PC-9 (cell line): ENCODE data around the gene TEX53. TPM values are rescaled to one million over a fixed set of nuclear protein-coding genes. Genes with fewer than 3 reads are reported as not detected.
A peak's percentile ranks its signal among the peaks of the same experiment; 100 is the strongest.

Source experiments
- BruUV-seq: library from RNA; stranded (reverse); fragments of 400-500 nt; replicated peaks from 2 replicates; lab custom pipeline; 2021; lab: Mats Ljungman, UMichigan
- CTCF ChIA-PET: fragments of 300-600 bp; sonication (Branson Sonifier 250); formaldehyde crosslinking; loops from one replicate; lab custom pipeline; 2022; ENCODE audit warnings: antibody characterized with exemption; lab: Charles Lee
- POLR2A ChIA-PET: fragments of 300-600 bp; sonication (Branson Sonifier 250); formaldehyde crosslinking; loops from one replicate; lab custom pipeline; 2022; ENCODE audit warnings: antibody characterized with exemption; ENCODE audit not compliant: unreplicated experiment; lab: Charles Lee
- DNase-seq, 2 experiments: peaks; one replicate each; pipeline versions ENCODE4 v3.0.0 to v3.0.0-alpha.2; 2015 to 2022; ENCODE audit warnings: mixed read lengths in 1 of 2
- H2AFZ ChIP-seq: fragments of 200-600 bp; sonication (generic); 2 replicates; pipeline ENCODE4 v1.8.1; 2017; ENCODE audit warnings: antibody characterized with exemption
- H3F3A ChIP-seq: fragments of 200-600 bp; sonication (generic); 2 replicates; pipeline ENCODE4 v1.8.1; 2017; ENCODE audit warnings: antibody characterized with exemption, mild to moderate bottlenecking, low read depth; ENCODE audit not compliant: insufficient read depth
- H3K27ac ChIP-seq: fragments of 200-600 bp; sonication (generic); 2 replicates; pipeline ENCODE4 v1.6.1; 2016; ENCODE audit warnings: mixed run types
- H3K27me3 ChIP-seq: fragments of 200-600 bp; sonication (generic); 2 replicates; pipeline ENCODE4 v1.6.1; 2016; ENCODE audit warnings: low read depth, mixed run types; ENCODE audit not compliant: insufficient read depth
- H3K36me3 ChIP-seq: fragments of 200-600 bp; sonication (generic); 2 replicates; pipeline ENCODE4 v1.6.1; 2016; ENCODE audit warnings: low read depth, mixed run types
- H3K4me1 ChIP-seq: fragments of 200-600 bp; sonication (generic); replicated peaks from 2 replicates; pipeline ENCODE4 v1.6.1; 2016; ENCODE audit warnings: mixed run types; ENCODE audit not compliant: insufficient read depth
- H3K4me2 ChIP-seq: fragments of 200-600 bp; sonication (generic); 2 replicates; pipeline ENCODE4 v1.6.1; 2017; ENCODE audit warnings: mixed run types
- H3K4me3 ChIP-seq: fragments of 200-600 bp; sonication (generic); 2 replicates; pipeline ENCODE4 v1.6.1; 2016; ENCODE audit warnings: mixed run types
- H3K79me2 ChIP-seq: fragments of 200-600 bp; sonication (generic); 2 replicates; pipeline ENCODE4 v1.6.1; 2017; ENCODE audit warnings: low read depth, mixed run types
- H3K9me2 ChIP-seq: fragments of 200-600 bp; sonication (generic); 2 replicates; pipeline ENCODE4 v1.8.1; 2017; ENCODE audit warnings: mild to moderate bottlenecking; ENCODE audit not compliant: insufficient read depth
- H3K9me3 ChIP-seq: fragments of 200-600 bp; sonication (generic); 2 replicates; pipeline ENCODE4 v1.8.1; 2016; ENCODE audit warnings: low read depth; ENCODE audit not compliant: insufficient read depth
- H4K20me1 ChIP-seq: fragments of 200-600 bp; sonication (generic); 2 replicates; pipeline ENCODE4 v1.8.1; 2017; ENCODE audit not compliant: insufficient read depth
- EZH2 ChIP-seq: fragments of 200-600 bp; sonication (generic); IDR thresholded peaks from 2 replicates; pipeline ENCODE4 v1.8.0; 2017; ENCODE audit warnings: antibody characterized with exemption, low read depth
- intact Hi-C: fragments of 100-400 bp; cut with micrococcal nuclease; formaldehyde crosslinking; loops from one replicate; pipeline ENCODE4 v1.10.0; 2022; ENCODE audit not compliant: unreplicated experiment
- total RNA-seq: library from RNA; stranded (reverse); gene quantifications from 2 replicates; pipeline ENCODE4 v1.2.3, GENCODE V29; 2021
- TF ChIP-seq, protein P1 (sequence below): fragments of 200-600 bp; sonication (generic); conservative IDR thresholded peaks from 2 replicates; pipeline ENCODE4 v1.6.1; 2017; ENCODE audit warnings: mixed run types, antibody characterized with exemption, mild to moderate bottlenecking, moderate library complexity

TEX53 gene
- total RNA-seq, 1 experiment from 2014 or later: not detected

DNA sequence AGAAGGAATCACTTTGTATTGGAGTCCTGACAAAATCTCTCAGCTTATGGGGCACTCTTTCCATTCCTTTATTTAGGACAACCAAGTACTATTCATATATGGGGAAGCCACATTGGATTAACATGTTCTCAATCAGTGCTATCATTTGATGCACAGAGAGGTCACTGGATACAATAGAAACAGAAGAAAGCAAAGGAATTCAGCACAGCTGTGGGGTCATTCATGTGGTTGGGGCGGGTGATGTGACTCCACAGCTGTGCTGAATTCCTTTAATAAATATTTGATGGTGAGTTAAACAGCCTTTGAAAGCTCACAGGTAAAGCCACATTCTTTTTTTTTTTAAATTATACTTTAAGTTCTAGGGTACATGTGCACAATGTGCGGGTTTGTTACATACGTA, 25.2 kb upstream of the TEX53 start:
- ChIA-PET POLR2A (interaction anchor here (0.6 kb wide), 1 partner anchor 13 kb away, joined by 7 read pairs; no protein-coding TSS in a partner anchor), CTCF (interaction anchor here (0.8 kb wide), 1 partner anchor 226 kb away, joined by 3 read pairs; no protein-coding TSS in a partner anchor)
- no peak overlapping the region for H3K4me3 ChIP-seq
- 0 out of 2 replicates have a peak, but pooled peaks cover 4% of the 10 kb centered on the region for H3K9me3 ChIP-seq
- H3K4me1 ChIP-seq: peaks cover 12% of the 10 kb centered on the region
- H3K27ac ChIP-seq: no peak overlapping the region
- no peaks in the 10 kb centered on the region for H3F3A ChIP-seq
- H3K4me2 ChIP-seq: no peak overlapping the region
- H3K79me2 ChIP-seq: no peaks in the 10 kb centered on the region
- H4K20me1 ChIP-seq: no peaks in the 10 kb centered on the region
- no peaks in the 10 kb centered on the region for H3K36me3 ChIP-seq
- no peaks in the 10 kb centered on the region for H3K27me3 ChIP-seq
- no peak for TF ChIP-seq EZH2
- TF ChIP-seq, protein P1, sequence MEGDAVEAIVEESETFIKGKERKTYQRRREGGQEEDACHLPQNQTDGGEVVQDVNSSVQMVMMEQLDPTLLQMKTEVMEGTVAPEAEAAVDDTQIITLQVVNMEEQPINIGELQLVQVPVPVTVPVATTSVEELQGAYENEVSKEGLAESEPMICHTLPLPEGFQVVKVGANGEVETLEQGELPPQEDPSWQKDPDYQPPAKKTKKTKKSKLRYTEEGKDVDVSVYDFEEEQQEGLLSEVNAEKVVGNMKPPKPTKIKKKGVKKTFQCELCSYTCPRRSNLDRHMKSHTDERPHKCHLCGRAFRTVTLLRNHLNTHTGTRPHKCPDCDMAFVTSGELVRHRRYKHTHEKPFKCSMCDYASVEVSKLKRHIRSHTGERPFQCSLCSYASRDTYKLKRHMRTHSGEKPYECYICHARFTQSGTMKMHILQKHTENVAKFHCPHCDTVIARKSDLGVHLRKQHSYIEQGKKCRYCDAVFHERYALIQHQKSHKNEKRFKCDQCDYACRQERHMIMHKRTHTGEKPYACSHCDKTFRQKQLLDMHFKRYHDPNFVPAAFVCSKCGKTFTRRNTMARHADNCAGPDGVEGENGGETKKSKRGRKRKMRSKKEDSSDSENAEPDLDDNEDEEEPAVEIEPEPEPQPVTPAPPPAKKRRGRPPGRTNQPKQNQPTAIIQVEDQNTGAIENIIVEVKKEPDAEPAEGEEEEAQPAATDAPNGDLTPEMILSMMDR: no peak
- H2AFZ ChIP-seq: no peak overlapping the region
- intact Hi-C loops: loop anchor here (1.0 to 5.0 kb wide), 5 partner anchors 34 to 839 kb away; partner anchors contain the start of gene TNFSF15
- DNase-seq: no peak
- no peaks in the 10 kb centered on the region for H3K9me2 ChIP-seq
- BruUV-seq: no TSS peak

DNA sequence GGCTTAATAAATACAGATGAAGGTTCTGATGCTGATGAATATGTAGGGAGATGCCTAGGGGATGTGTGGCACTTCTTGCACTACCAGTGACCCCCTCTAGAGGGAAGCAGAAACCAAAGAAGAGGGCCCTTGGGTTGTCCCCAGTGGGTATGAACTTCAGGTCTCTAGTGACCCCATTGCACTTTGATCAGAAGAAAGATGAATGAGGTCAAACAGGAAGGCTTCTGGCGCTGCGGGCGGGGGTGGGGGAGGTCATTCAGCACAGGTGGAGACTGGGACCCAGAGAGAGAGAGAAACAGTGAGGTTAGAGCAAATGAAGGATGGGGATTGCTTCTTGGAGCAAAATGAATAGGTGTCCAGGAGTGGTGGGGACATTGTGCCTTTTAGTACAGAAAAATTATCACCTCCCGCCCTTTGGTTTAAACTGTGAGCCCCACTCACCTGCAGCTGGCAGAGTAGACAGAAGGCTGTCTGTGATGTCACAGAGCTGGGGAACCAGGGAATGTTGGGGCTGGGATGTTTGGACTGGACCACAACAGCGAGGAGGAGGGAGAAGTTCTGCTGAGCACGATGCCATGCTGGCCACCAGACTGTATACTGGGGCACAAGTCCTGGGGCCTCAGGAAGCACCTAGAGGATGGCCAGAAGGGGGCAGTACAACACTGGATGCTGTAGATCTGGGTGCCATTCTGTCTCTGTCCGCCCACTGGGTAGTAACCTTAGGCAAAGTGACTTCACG, 24.2 kb upstream of the TEX53 start, which contains the start of gene TEX48:
Gene TEX48, minus strand, starts transcription at position 599 of the 739 bp plus-strand sequence. CDS start 10,469 bp downstream, outside the sequence.
- no peak within 1 kb of the TSS for H3K4me3 ChIP-seq
- POLR2A ChIA-PET: no interaction called here
- no peaks in the 10 kb centered on the region for H3F3A ChIP-seq
- H3K27ac ChIP-seq: no peak within 1 kb of the TSS
- H3K9me2 ChIP-seq: no peaks in the 10 kb centered on the region
- no peaks in the 10 kb centered on the region for H3K79me2 ChIP-seq
- BruUV-seq: no TSS peak
- no peak within 1 kb of the TSS for H2AFZ ChIP-seq
- CTCF ChIA-PET: interaction anchor here (0.6 to 0.7 kb wide), 3 partner anchors 124 to 282 kb away, joined by 3 to 6 read pairs (median 3); no protein-coding TSS in a partner anchor
- H3K4me1 ChIP-seq: peaks cover 23% of the 10 kb centered on the region
- H3K27me3 ChIP-seq: no peaks in the 10 kb centered on the region
- intact Hi-C loops: loop anchor here (1.0 to 5.0 kb wide), 7 partner anchors 36 to 841 kb away; partner anchors contain the start of gene TNFSF15
- DNase-seq: peak; percentile 48 to 63
- H3K4me2 ChIP-seq: no peak within 1 kb of the TSS
- no peak for TF ChIP-seq EZH2
- TF ChIP-seq, protein P1: peak; percentile 82
- 0 out of 2 replicates have a peak, but pooled peaks cover 4% of the 10 kb centered on the region for H3K9me3 ChIP-seq
- H3K36me3 ChIP-seq: no peaks in the 10 kb centered on the region
- no peaks in the 10 kb centered on the region for H4K20me1 ChIP-seq

DNA sequence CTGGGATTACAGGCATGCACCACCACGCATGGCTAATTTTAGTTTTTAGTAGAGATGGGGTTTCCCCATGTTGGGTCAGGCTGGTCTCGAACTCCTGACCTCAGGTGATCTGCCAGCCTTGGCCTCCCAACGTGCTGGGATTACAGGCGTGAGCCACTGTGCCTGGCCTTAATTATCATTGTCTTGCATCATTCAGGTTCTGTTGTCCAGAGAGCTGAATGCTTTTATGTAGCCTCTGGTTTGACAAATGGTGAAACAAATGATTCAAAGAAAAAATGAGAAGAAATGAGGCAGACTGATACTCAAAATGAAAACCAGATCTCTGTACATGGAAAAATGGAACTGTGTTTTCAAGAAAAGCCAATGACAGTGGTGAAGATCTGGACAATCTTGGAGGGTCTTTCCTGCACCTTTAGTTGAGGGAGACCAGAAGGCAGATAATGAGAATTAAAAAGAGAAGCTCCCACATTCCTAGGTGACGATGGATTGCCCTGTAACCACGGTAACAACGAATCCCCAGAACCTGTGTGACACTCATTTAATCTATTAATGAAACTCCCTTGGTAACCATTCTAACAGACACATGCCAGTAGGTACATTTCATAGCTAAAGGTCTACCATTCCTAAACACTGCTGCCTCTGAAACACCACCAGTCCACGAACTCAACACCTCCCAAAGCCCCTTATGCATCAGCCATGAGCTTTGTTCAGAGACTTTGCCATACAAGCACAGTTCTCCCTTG, 22.8 kb upstream of the TEX53 start:
- Histone ChIP-seq H3F3A (no peaks in the 10 kb centered on the region), H3K9me2 (no peaks in the 10 kb centered on the region), H3K27me3 (no peaks in the 10 kb centered on the region), H2AFZ (no peak overlapping the region), H3K4me2 (no peak overlapping the region), H3K4me3 (no peak overlapping the region), H3K4me1 (peaks cover 24% of the 10 kb centered on the region), H4K20me1 (no peaks in the 10 kb centered on the region), H3K9me3 (0 out of 2 replicates have a peak, but pooled peaks cover 4% of the 10 kb centered on the region), H3K36me3 (no peaks in the 10 kb centered on the region), H3K27ac (no peak overlapping the region), H3K79me2 (no peaks in the 10 kb centered on the region)
- CTCF ChIA-PET: interaction anchor here (0.6 to 1.1 kb wide), 7 partner anchors 11 to 1390 kb away, joined by 3 to 11 read pairs (median 5); no protein-coding TSS in a partner anchor
- TF ChIP-seq, protein P1: no peak
- TF ChIP-seq EZH2: no peak
- no peak for DNase-seq
- BruUV-seq: no TSS peak
- POLR2A ChIA-PET: interaction anchor here (0.6 to 0.7 kb wide), 3 partner anchors 207 to 835 kb away, joined by 3 to 7 read pairs (median 6); no protein-coding TSS in a partner anchor
- intact Hi-C loops: loop anchor here (1.0 to 5.0 kb wide), 5 partner anchors 37 to 842 kb away; partner anchors contain the start of gene TNFSF15
